Osteoblast (primary cell): ENCODE results near the gene CCNL2. TPM values are rescaled to one million over a fixed set of nuclear protein-coding genes. Genes with fewer than 3 reads are reported as not detected.

Experiments
- DNase-seq: peaks from one replicate; pipeline ENCODE4 v3.0.0; 2011; ENCODE audit warnings: low spot score, mixed read lengths; ENCODE audit not compliant: insufficient read length; ENCODE audit errors: missing footprints
- H2AFZ ChIP-seq: 2 replicates; pipeline ENCODE4 v1.6.0; 2011; ENCODE audit warnings: mild to moderate bottlenecking, low read length
- H3K27ac ChIP-seq: 2 replicates; pipeline ENCODE4 v1.5.1; 2011; ENCODE audit warnings: mild to moderate bottlenecking, low read depth, low read length, moderate library complexity
- H3K27me3 ChIP-seq: 2 replicates; pipeline ENCODE4 v1.6.0; 2012; ENCODE audit warnings: mild to moderate bottlenecking, control low read depth, inconsistent platforms, low read length, moderate library complexity; ENCODE audit not compliant: insufficient read depth
- H3K36me3 ChIP-seq: 2 replicates; pipeline ENCODE4 v1.5.1; 2011; ENCODE audit warnings: mild to moderate bottlenecking, low read length, control low read depth, moderate library complexity; ENCODE audit not compliant: insufficient read depth
- H3K4me1 ChIP-seq: 2 replicates; pipeline ENCODE4 v1.5.1; 2011; ENCODE audit warnings: mild to moderate bottlenecking, low read length, control low read depth, moderate library complexity; ENCODE audit not compliant: insufficient read depth
- H3K4me2 ChIP-seq: 2 replicates; pipeline ENCODE4 v1.6.0; 2011; ENCODE audit warnings: mild to moderate bottlenecking, low read length; ENCODE audit not compliant: insufficient read depth
- H3K4me3 ChIP-seq: fragments of 200-600 bp; sonication (generic); 3 replicates; pipeline ENCODE4 v1.5.1; 2012; ENCODE audit warnings: mild to moderate bottlenecking, low read length, inconsistent platforms; ENCODE audit not compliant: insufficient read depth
- H3K79me2 ChIP-seq: 2 replicates; pipeline ENCODE4 v1.6.0; 2012; ENCODE audit warnings: mild to moderate bottlenecking, low read length, control low read depth, inconsistent platforms; ENCODE audit not compliant: insufficient read depth
- H3K9me3 ChIP-seq: 2 replicates; pipeline ENCODE4 v1.5.1; 2011; ENCODE audit warnings: low read depth, low read length, control low read depth
- H4K20me1 ChIP-seq: 2 replicates; pipeline ENCODE4 v1.6.0; 2012; ENCODE audit warnings: mild to moderate bottlenecking, low read length, control low read depth; ENCODE audit not compliant: insufficient read depth
- CTCF ChIP-seq: IDR thresholded peaks from 2 replicates; pipeline ENCODE4 v1.5.1; 2011; ENCODE audit warnings: mild to moderate bottlenecking, low read depth, low read length, moderate library complexity; ENCODE audit errors: extremely low read depth
- total RNA-seq: library from RNA; depleted of rRNA; stranded (reverse); fragments of >200 nt; gene quantifications from 2 replicates; pipeline ENCODE4 v1.2.3, GENCODE V29; 2012

The CCNL2 gene
- total RNA-seq, 1 donor = 138 TPM

DNA sequence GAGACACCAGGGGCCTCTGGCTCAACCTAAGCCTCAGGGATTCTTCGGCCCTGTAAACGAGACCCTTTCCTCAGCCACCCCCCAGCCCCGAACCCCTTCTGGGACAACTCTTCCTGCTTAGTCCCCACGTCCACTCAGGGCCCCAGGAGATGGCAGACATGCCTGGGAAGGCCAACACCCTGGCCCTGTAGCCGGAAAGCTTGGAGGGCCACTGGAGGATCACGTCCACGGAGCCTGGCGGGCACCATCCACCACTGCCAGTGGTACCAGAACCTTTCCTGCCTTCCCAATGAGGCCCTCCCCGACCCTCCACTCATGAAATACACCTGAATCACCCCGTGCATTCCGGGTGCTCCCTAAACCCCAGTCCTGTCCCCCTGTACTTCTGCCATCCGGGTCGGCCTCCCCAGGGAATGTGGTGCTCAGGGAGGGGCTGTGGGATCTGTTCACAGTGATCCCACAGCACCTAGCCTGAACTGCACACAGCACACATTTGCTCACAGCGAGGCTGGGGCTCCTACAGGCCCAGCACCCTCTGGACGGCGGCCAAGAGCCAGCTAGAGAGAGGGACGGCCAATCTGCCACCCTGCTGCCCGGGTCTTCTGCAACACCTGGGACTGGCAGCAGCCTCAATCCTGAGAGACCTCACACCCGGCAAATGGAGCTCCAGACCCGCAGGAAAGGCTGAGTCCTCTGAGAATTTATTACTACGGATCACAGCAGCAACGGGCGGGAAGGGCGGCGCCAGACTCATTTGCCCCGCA, 25.9 kb downstream of the CCNL2 start:
- Histone ChIP-seq H4K20me1 (peaks cover 17% of the 10 kb centered on the region), H2AFZ (no peak overlapping the region), H3K27me3 (no peaks in the 10 kb centered on the region), H3K4me1 (peaks cover 25% of the 10 kb centered on the region), H3K9me3 (no peaks in the 10 kb centered on the region), H3K36me3 (peaks cover 6% of the 10 kb centered on the region), H3K4me3 (no peak overlapping the region), H3K79me2 (peaks cover 32% of the 10 kb centered on the region), H3K27ac (no peak overlapping the region), H3K4me2 (no peak overlapping the region)
- DNase-seq = peak; percentile 65
- TF ChIP-seq CTCF = no peak

- peak; percentile 97 for DNase-seq
- H3K4me3 ChIP-seq = peak overlapping the region; percentile 42
- H3K9me3 ChIP-seq = peaks cover 3% of the 10 kb centered on the region
- peak; percentile 85 for TF ChIP-seq CTCF
- H4K20me1 ChIP-seq = peaks cover 17% of the 10 kb centered on the region
- no peak overlapping the region for H2AFZ ChIP-seq
- peak overlapping the region; percentile 61 for H3K4me2 ChIP-seq
- peaks cover 32% of the 10 kb centered on the region for H3K79me2 ChIP-seq
- no peaks in the 10 kb centered on the region for H3K27me3 ChIP-seq
- peak overlapping the region; percentile 28 for H3K27ac ChIP-seq
- peaks cover 25% of the 10 kb centered on the region for H3K4me1 ChIP-seq
- peaks cover 6% of the 10 kb centered on the region for H3K36me3 ChIP-seq
Measured at GRCh38 chr1:1371746-1372711, 27.1 kb downstream of the CCNL2 start.

GRCh38 chr1:1371364-1371745, 27.8 kb downstream of the CCNL2 start:
- no peak for TF ChIP-seq CTCF
- H3K79me2 ChIP-seq = peaks cover 32% of the 10 kb centered on the region
- peaks cover 17% of the 10 kb centered on the region for H4K20me1 ChIP-seq
- peak; percentile 91 for DNase-seq
- H3K27ac ChIP-seq = peak overlapping the region; percentile 28
- H2AFZ ChIP-seq = no peak overlapping the region
- H3K36me3 ChIP-seq = peaks cover 6% of the 10 kb centered on the region
- no peaks in the 10 kb centered on the region for H3K27me3 ChIP-seq
- peak overlapping the region; percentile 42 for H3K4me3 ChIP-seq
- H3K4me1 ChIP-seq = peaks cover 25% of the 10 kb centered on the region
- H3K4me2 ChIP-seq = peak overlapping the region; percentile 61
- peaks cover 4% of the 10 kb centered on the region for H3K9me3 ChIP-seq
